ENCODE results near the gene CELF5.

The CELF5 gene

DNA sequence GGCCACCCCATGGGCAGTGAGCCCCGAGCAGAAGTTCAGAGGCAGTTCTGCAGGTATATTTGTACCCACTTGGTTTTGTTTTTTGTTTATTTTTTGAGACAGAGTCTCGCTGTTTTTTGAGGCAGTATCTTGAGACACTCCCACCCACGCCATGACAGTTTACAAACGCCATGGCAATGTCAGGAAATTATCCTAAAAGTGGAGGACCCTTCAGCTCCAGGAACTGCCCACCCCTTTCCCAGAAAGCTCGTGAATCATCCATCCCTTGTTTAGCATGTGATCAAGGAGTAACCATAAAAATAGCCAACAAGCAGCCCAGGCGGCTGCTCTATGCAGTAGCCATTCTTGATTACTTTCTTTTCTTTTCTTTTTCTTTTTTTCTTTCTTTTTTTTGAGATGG lies 41.0 kb downstream of the CELF5 start:
- Histone ChIP-seq H3K36me3 (ENCODE audit: low read depth) (no peaks in the 10 kb centered on the region), H3K4me3 (ENCODE audit: severe bottlenecking) (no peak overlapping the region), H3K27me3 (ENCODE audit: insufficient read depth, poor library complexity, severe bottlenecking) (peaks cover 14% of the 10 kb centered on the region), H3K27ac (ENCODE audit: poor library complexity, severe bottlenecking) (no peak overlapping the region), H3K9me3 (ENCODE audit: severe bottlenecking) (no peaks in the 10 kb centered on the region), H3K4me1 (ENCODE audit: insufficient read depth, poor library complexity, severe bottlenecking) (no peaks in the 10 kb centered on the region)
- TF ChIP-seq, protein P1, sequence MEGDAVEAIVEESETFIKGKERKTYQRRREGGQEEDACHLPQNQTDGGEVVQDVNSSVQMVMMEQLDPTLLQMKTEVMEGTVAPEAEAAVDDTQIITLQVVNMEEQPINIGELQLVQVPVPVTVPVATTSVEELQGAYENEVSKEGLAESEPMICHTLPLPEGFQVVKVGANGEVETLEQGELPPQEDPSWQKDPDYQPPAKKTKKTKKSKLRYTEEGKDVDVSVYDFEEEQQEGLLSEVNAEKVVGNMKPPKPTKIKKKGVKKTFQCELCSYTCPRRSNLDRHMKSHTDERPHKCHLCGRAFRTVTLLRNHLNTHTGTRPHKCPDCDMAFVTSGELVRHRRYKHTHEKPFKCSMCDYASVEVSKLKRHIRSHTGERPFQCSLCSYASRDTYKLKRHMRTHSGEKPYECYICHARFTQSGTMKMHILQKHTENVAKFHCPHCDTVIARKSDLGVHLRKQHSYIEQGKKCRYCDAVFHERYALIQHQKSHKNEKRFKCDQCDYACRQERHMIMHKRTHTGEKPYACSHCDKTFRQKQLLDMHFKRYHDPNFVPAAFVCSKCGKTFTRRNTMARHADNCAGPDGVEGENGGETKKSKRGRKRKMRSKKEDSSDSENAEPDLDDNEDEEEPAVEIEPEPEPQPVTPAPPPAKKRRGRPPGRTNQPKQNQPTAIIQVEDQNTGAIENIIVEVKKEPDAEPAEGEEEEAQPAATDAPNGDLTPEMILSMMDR (IDR thresholded peaks at IDR 0.05; ENCODE audit: poor library complexity, severe bottlenecking) = no peak
- ATAC-seq (ENCODE audit: low read depth) (no peak), DNase-seq (ENCODE audit: low spot score) (no peak)

DNA sequence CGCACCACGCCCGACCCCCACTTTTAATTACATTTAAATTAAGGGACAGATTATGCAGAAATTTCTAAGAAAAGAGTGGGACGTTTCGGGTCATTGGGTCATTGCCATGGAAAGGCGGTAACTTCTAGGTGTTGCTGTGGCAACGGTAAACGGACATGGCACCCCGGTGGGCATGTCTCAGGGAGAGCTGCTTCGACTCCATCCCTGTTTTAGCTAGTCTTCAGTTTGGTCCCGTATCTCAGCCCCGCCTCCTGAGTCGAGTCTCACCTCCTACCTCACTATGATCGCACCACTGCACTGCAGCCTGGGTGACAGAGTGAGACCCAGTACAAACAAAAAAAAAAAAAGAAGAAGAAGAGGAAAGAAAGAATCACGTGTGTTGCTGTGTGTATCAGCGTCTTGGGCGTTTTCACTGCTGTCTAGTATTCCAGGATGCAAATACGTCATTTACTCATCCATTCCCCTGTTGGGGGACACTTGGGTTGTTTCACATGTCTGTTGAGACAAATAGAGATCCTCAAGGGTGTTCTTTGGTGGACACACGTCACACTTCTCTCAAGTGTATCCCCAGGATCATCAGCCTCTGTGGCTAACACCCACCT lies 41.7 kb downstream of the CELF5 start:
- no peak for ATAC-seq (ENCODE audit: low read depth)
- DNase-seq (ENCODE audit: low spot score) = no peak
- Histone ChIP-seq H3K27me3 (ENCODE audit: insufficient read depth, poor library complexity, severe bottlenecking) (peaks cover 17% of the 10 kb centered on the region), H3K4me3 (ENCODE audit: severe bottlenecking) (no peak overlapping the region), H3K4me1 (ENCODE audit: insufficient read depth, poor library complexity, severe bottlenecking) (no peaks in the 10 kb centered on the region), H3K36me3 (ENCODE audit: low read depth) (no peaks in the 10 kb centered on the region), H3K9me3 (ENCODE audit: severe bottlenecking) (no peaks in the 10 kb centered on the region), H3K27ac (ENCODE audit: poor library complexity, severe bottlenecking) (no peak overlapping the region)
- TF ChIP-seq, protein P1 (IDR thresholded peaks at IDR 0.05; ENCODE audit: poor library complexity, severe bottlenecking) = no peak

DNA sequence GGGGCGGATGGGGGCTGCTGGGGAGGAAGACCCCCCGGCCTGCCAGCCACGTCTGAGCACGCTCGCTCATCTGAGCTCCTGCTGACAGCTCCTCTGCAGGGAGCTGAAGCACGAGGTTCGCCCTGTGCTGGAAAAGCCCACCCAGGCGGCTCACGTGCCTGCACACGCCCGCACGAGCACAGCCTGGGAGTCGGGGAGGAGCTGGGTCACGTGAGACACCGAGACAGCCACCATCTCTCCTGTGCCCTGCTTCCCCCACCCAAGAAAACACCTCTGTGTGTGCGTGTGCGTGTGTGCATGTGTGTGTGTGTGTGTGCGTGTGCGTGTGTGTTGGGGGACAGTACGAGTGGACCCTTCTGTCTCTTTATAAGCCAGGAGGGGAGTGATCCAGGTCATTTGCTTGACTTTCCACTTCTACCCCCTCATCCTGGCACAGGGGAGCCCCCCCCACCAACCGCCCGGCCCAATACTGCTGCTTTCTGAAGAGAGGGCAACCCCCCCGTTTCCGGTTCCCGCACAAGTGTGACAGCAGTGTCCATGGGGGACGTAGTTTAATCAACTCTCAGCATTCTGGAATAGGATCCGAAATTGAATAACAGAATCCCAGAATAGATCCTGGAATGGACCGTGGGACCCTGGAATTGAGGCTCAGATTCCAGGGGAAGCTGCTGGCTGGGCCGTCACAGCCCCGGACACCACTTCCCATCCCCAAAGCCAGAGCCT lies 42.5 kb downstream of the CELF5 start:
- no peaks in the 10 kb centered on the region for H3K9me3 ChIP-seq (ENCODE audit: severe bottlenecking)
- TF ChIP-seq, protein P1 (IDR thresholded peaks at IDR 0.05; ENCODE audit: poor library complexity, severe bottlenecking) = no peak
- DNase-seq (ENCODE audit: low spot score) = no peak
- peaks cover 17% of the 10 kb centered on the region for H3K27me3 ChIP-seq (ENCODE audit: insufficient read depth, poor library complexity, severe bottlenecking)
- no peak for ATAC-seq (ENCODE audit: low read depth)
- H3K4me3 ChIP-seq (ENCODE audit: severe bottlenecking) = no peak overlapping the region
- no peak overlapping the region for H3K27ac ChIP-seq (ENCODE audit: poor library complexity, severe bottlenecking)
- H3K36me3 ChIP-seq (ENCODE audit: low read depth) = no peaks in the 10 kb centered on the region
- H3K4me1 ChIP-seq (ENCODE audit: insufficient read depth, poor library complexity, severe bottlenecking) = no peaks in the 10 kb centered on the region

DNA sequence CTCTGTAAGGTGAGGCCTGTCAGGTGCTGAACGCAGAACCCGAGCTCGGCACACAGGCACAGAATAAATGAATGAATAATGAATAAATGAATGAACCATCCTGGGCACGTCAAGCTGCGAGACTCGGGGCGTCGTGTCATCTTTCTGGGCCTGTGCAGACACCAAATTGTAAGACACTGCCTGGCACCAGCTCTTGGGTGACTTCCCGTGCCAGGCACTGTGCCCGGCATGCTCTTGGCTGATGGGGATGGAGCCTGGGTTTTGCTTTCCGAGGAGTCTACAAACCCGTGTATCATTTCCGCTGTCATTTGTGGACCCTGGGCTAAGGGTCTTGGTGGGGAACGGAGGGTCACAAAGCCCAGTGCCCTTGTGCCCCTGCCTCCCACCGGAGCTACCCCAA lies 43.9 kb downstream of the CELF5 start:
- H3K4me3 ChIP-seq (ENCODE audit: severe bottlenecking) = no peak overlapping the region
- H3K4me1 ChIP-seq (ENCODE audit: insufficient read depth, poor library complexity, severe bottlenecking) = no peaks in the 10 kb centered on the region
- peaks cover 17% of the 10 kb centered on the region for H3K27me3 ChIP-seq (ENCODE audit: insufficient read depth, poor library complexity, severe bottlenecking)
- no peak for ATAC-seq (ENCODE audit: low read depth)
- H3K36me3 ChIP-seq (ENCODE audit: low read depth) = no peaks in the 10 kb centered on the region
- H3K9me3 ChIP-seq (ENCODE audit: severe bottlenecking) = no peaks in the 10 kb centered on the region
- TF ChIP-seq, protein P1 (IDR thresholded peaks at IDR 0.05; ENCODE audit: poor library complexity, severe bottlenecking) = no peak
- no peak overlapping the region for H3K27ac ChIP-seq (ENCODE audit: poor library complexity, severe bottlenecking)
- no peak for DNase-seq (ENCODE audit: low spot score)

DNA sequence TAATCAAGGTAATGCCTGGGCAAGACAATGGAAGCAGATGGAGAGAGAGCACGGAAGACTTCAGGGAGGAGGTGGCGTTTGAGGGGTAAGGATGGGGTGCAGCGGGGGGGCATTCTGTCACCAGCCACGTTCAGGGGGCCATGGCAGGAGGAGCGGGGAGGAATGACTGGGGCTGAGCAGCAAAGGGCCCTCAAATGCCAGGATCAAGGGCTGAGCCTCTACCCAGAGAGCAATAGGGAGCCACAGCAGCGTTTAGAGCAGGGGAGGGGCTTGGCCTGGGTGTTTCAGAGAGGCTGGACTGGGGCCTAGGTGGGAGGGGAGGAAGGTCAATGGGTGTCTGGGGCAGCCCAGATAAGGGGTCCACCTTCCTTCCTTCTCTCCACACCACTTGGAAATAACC lies 44.3 kb downstream of the CELF5 start:
- Histone ChIP-seq H3K4me3 (ENCODE audit: severe bottlenecking) (no peak overlapping the region), H3K4me1 (ENCODE audit: insufficient read depth, poor library complexity, severe bottlenecking) (no peaks in the 10 kb centered on the region), H3K27me3 (ENCODE audit: insufficient read depth, poor library complexity, severe bottlenecking) (peaks cover 17% of the 10 kb centered on the region), H3K9me3 (ENCODE audit: severe bottlenecking) (no peaks in the 10 kb centered on the region), H3K36me3 (ENCODE audit: low read depth) (no peaks in the 10 kb centered on the region), H3K27ac (ENCODE audit: poor library complexity, severe bottlenecking) (no peak overlapping the region)
- DNase-seq (ENCODE audit: low spot score) = no peak
- no peak for ATAC-seq (ENCODE audit: low read depth)
- TF ChIP-seq, protein P1 (IDR thresholded peaks at IDR 0.05; ENCODE audit: poor library complexity, severe bottlenecking) = no peak

Measured in RWPE2 (cell line).